H9 (cell line): Measurements from ENCODE around the gene MAP7. TPM values are rescaled to one million over a fixed set of nuclear protein-coding genes. Genes with fewer than 3 reads are reported as not detected.

Experiments
- DNase-seq: peaks from one replicate; pipeline ENCODE4 v3.0.0-alpha.2; 2017
- H2AFZ ChIP-seq: one replicate; pipeline ENCODE4 v1.6.1; 2013; ENCODE audit warnings: mild to moderate bottlenecking, low read length, control low read depth, moderate library complexity
- H2AK5ac ChIP-seq: 2 replicates; pipeline ENCODE4 v1.6.1; 2013; ENCODE audit warnings: low read length, control low read depth, mixed read lengths; ENCODE audit not compliant: insufficient read length
- H2BK120ac ChIP-seq: one replicate; pipeline ENCODE4 v1.6.1; 2013; ENCODE audit warnings: low read depth, mild to moderate bottlenecking, low read length, control low read depth, inconsistent platforms; ENCODE audit not compliant: poor library complexity, severe bottlenecking
- H2BK12ac ChIP-seq: 2 replicates; pipeline ENCODE4 v1.6.1; 2013; ENCODE audit warnings: low read length, control low read depth, mixed read lengths, low read depth; ENCODE audit not compliant: insufficient read length
- H2BK15ac ChIP-seq: 2 replicates; pipeline ENCODE4 v1.6.1; 2013; ENCODE audit warnings: low read depth, low read length, control low read depth
- H2BK20ac ChIP-seq: one replicate; pipeline ENCODE4 v1.6.1; 2013; ENCODE audit warnings: low read depth, mild to moderate bottlenecking, low read length, control low read depth, inconsistent platforms; ENCODE audit not compliant: poor library complexity, severe bottlenecking
- H2BK5ac ChIP-seq: 2 replicates; pipeline ENCODE4 v1.6.1; 2013; ENCODE audit warnings: low read length, control low read depth, mixed read lengths; ENCODE audit not compliant: insufficient read length
- H3K14ac ChIP-seq: 2 replicates; pipeline ENCODE4 v1.6.1; 2013; ENCODE audit warnings: low read length, control low read depth; ENCODE audit not compliant: insufficient read depth
- H3K18ac ChIP-seq: 2 replicates; pipeline ENCODE4 v1.6.1; 2013; ENCODE audit warnings: low read depth, mild to moderate bottlenecking, mixed read lengths, low read length, control low read depth; ENCODE audit not compliant: insufficient read length
- H3K23ac ChIP-seq: 2 replicates; pipeline ENCODE4 v1.6.1; 2013; ENCODE audit warnings: low read length, control low read depth, mixed read lengths, low read depth; ENCODE audit not compliant: insufficient read length
- H3K23me2 ChIP-seq: 2 replicates; pipeline ENCODE4 v1.6.1; 2013; ENCODE audit warnings: low read depth, mild to moderate bottlenecking, mixed read lengths, low read length, control low read depth; ENCODE audit not compliant: insufficient read length, poor library complexity, severe bottlenecking
- H3K27ac ChIP-seq: 2 replicates; pipeline ENCODE4 v1.5.1; 2013; ENCODE audit warnings: low read length, control low read depth, mixed read lengths, low read depth; ENCODE audit not compliant: insufficient read length
- H3K27me3 ChIP-seq: 2 replicates; pipeline ENCODE4 v1.6.1; 2013; ENCODE audit warnings: low read length, control low read depth, inconsistent platforms; ENCODE audit not compliant: insufficient read depth
- H3K4ac ChIP-seq: 2 replicates; pipeline ENCODE4 v1.6.1; 2013; ENCODE audit warnings: low read depth, mild to moderate bottlenecking, control low read depth, inconsistent platforms, low read length, moderate library complexity
- H3K4me1 ChIP-seq: 2 replicates; pipeline ENCODE4 v1.6.1; 2013; ENCODE audit warnings: low read length, control low read depth, inconsistent platforms; ENCODE audit not compliant: insufficient read depth
- H3K4me2 ChIP-seq: 2 replicates; pipeline ENCODE4 v1.6.1; 2013; ENCODE audit warnings: low read length, control low read depth, mixed read lengths; ENCODE audit not compliant: insufficient read length, insufficient read depth
- H3K56ac ChIP-seq: 2 replicates; pipeline ENCODE4 v1.6.1; 2013; ENCODE audit warnings: low read depth, mild to moderate bottlenecking, mixed read lengths, low read length, control low read depth; ENCODE audit not compliant: insufficient read length
- H3K79me1 ChIP-seq: 2 replicates; pipeline ENCODE4 v1.6.1; 2013; ENCODE audit warnings: low read depth, mild to moderate bottlenecking, moderate library complexity, low read length, control low read depth, inconsistent platforms; ENCODE audit not compliant: insufficient read depth, poor library complexity, severe bottlenecking
- H3K79me2 ChIP-seq: 2 replicates; pipeline ENCODE4 v1.6.1; 2013; ENCODE audit warnings: low read length, control low read depth, inconsistent platforms; ENCODE audit not compliant: insufficient read depth
- H3K9ac ChIP-seq: 2 replicates; pipeline ENCODE4 v1.6.1; 2013; ENCODE audit warnings: low read length, control low read depth, mixed read lengths; ENCODE audit not compliant: insufficient read length; ENCODE audit errors: extremely low read depth
- H3K9me3 ChIP-seq: one replicate; pipeline ENCODE4 v1.6.1; 2013; ENCODE audit warnings: low read depth, low read length, inconsistent platforms; ENCODE audit not compliant: control insufficient read depth
- H3T11ph ChIP-seq: one replicate; pipeline ENCODE4 v1.6.1; 2013; ENCODE audit warnings: mild to moderate bottlenecking, low read length, control low read depth, inconsistent platforms
- H4K20me1 ChIP-seq: one replicate; pipeline ENCODE4 v1.6.1; 2013; ENCODE audit not compliant: control insufficient read depth, insufficient read length, insufficient read depth
- H4K5ac ChIP-seq: 2 replicates; pipeline ENCODE4 v1.6.1; 2013; ENCODE audit warnings: low read depth, mild to moderate bottlenecking, mixed read lengths, low read length, control low read depth; ENCODE audit not compliant: insufficient read length
- H4K8ac ChIP-seq: replicated peaks from 2 replicates; pipeline ENCODE4 v1.6.1; 2013; ENCODE audit warnings: low read length, control low read depth, mixed read lengths, low read depth; ENCODE audit not compliant: insufficient read length
- H4K91ac ChIP-seq: 2 replicates; pipeline ENCODE4 v1.6.1; 2013; ENCODE audit warnings: low read depth, mild to moderate bottlenecking, moderate library complexity, mixed read lengths, low read length, control low read depth; ENCODE audit not compliant: insufficient read length
- H3K27ac Mint-ChIP-seq, 3 experiments: 2 replicates in 2 of 3; 3 replicates in 1 of 3; pipeline ENCODE4 v1.8.0; 2020 to 2021; ENCODE audit warnings: mixed read lengths in 3 of 3, mild to moderate bottlenecking in 1 of 3, moderate library complexity in 1 of 3
- H3K27me3 Mint-ChIP-seq: 2 replicates; pipeline ENCODE4 v1.8.0; 2021; ENCODE audit warnings: low read depth, mild to moderate bottlenecking, moderate library complexity, mixed read lengths
- H3K36me3 Mint-ChIP-seq, 3 experiments: 2 replicates in 2 of 3; 3 replicates in 1 of 3; pipeline ENCODE4 v1.8.0; 2020 to 2021; ENCODE audit warnings: low read depth in 3 of 3, mixed read lengths in 3 of 3; ENCODE audit not compliant: insufficient read depth in 1 of 3
- H3K4me1 Mint-ChIP-seq, 2 experiments: 2 replicates each; pipeline ENCODE4 v1.8.0; 2020; ENCODE audit warnings: mixed read lengths in 2 of 2
- H3K4me3 Mint-ChIP-seq, 2 experiments: 2 replicates in 1 of 2; 3 replicates in 1 of 2; pipeline ENCODE4 v1.8.0; 2020 to 2021; ENCODE audit warnings: mild to moderate bottlenecking in 2 of 2, mixed read lengths in 2 of 2, moderate library complexity in 1 of 2
- H3K9me3 Mint-ChIP-seq, 2 experiments: 2 replicates in 1 of 2; 3 replicates in 1 of 2; pipeline ENCODE4 v1.8.0; 2020; ENCODE audit warnings: mild to moderate bottlenecking in 2 of 2, mixed read lengths in 2 of 2, moderate library complexity in 1 of 2
- CTCF ChIP-seq: fragments of 200-600 bp; sonication (generic); conservative IDR thresholded peaks from 3 replicates; pipeline ENCODE4 v1.8.0; 2021; ENCODE audit warnings: antibody characterized with exemption, mild to moderate bottlenecking
- WGBS: extraction: QIAGEN DNeasy Blood & Tissue Kit; methylation state at CpG from one replicate; pipeline ENCODE4 v1.1.7; 2013; ENCODE audit warnings: missing lambda C conversion rate, low lambda C conversion rate, mixed read lengths; ENCODE audit not compliant: insufficient read length; ENCODE audit errors: extremely low coverage; 5-methylcytosine and 5-hydroxymethylcytosine counted together
- total RNA-seq: library from RNA; stranded (reverse); gene quantifications from 2 replicates; pipeline ENCODE4 v1.2.1, GENCODE V29; 2021

MAP7 gene
- total RNA-seq, 1 experiment from 2014 or later: 51.1 TPM

DNA sequence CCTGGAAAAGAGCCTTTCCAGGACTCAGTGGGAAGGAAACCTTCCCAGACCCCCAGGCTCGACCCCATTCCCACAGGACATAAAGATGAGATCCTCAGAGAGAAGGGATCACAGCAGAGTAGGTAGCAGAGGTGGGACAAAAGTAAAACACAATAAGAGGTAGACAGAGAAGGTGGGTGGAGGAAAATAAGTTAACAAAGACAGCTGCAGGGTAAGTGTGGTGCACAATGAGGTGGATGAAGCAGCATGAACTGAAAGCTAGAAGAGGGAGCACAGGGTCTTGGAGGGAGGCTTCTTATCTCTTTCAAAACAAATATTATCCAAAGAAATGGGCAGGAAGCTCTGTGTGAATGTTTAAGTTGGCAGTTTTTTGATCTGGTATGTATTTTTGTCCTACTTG is 14.0 kb upstream of the MAP7 start:
- Histone ChIP-seq H3K4me1 (no peaks in the 10 kb centered on the region), H2BK12ac (no peak overlapping the region), H3K23ac (no peak overlapping the region), H4K91ac (no peak overlapping the region), H2AFZ (no peak overlapping the region), H3K27me3 (no peaks in the 10 kb centered on the region), H2BK20ac (no peak overlapping the region), H3K4ac (no peak overlapping the region), H2BK5ac (no peak overlapping the region), H4K20me1 (no peaks in the 10 kb centered on the region), H3T11ph (no peak overlapping the region), H3K23me2 (no peaks in the 10 kb centered on the region), H2AK5ac (no peak overlapping the region), H3K79me2 (no peaks in the 10 kb centered on the region), H3K79me1 (no peaks in the 10 kb centered on the region), H3K27ac (no peak overlapping the region), H3K14ac (no peak overlapping the region), H3K56ac (no peak overlapping the region), H3K18ac (no peak overlapping the region), H2BK15ac (no peak overlapping the region), H3K4me2 (no peak overlapping the region), H4K5ac (no peak overlapping the region), H2BK120ac (no peak overlapping the region), H4K8ac (no peak overlapping the region), H3K9ac (no peak overlapping the region), H3K9me3 (no peaks in the 10 kb centered on the region)
- DNase-seq: no peak
- Mint-ChIP-seq H3K27me3 (no peaks in the 10 kb centered on the region), H3K27ac (no peak overlapping the region), H3K36me3 (no peaks in the 10 kb centered on the region), H3K4me1 (peaks cover 4% of the 10 kb centered on the region in 2 experiments), H3K9me3 (no peaks in the 10 kb centered on the region), H3K4me3 (no peak overlapping the region)
- no peak for TF ChIP-seq CTCF
- no CpG with 5 or more reads among the region's 1 CpG for WGBS
